DMS 273 (cell line): ENCODE results near the gene PCNA.

Experiments used
- DNase-seq: peaks from one replicate; lab custom pipeline; 2025; ENCODE audit not compliant: unreplicated experiment; lab: John Stamatoyannopoulos, UW

Gene PCNA

DNA sequence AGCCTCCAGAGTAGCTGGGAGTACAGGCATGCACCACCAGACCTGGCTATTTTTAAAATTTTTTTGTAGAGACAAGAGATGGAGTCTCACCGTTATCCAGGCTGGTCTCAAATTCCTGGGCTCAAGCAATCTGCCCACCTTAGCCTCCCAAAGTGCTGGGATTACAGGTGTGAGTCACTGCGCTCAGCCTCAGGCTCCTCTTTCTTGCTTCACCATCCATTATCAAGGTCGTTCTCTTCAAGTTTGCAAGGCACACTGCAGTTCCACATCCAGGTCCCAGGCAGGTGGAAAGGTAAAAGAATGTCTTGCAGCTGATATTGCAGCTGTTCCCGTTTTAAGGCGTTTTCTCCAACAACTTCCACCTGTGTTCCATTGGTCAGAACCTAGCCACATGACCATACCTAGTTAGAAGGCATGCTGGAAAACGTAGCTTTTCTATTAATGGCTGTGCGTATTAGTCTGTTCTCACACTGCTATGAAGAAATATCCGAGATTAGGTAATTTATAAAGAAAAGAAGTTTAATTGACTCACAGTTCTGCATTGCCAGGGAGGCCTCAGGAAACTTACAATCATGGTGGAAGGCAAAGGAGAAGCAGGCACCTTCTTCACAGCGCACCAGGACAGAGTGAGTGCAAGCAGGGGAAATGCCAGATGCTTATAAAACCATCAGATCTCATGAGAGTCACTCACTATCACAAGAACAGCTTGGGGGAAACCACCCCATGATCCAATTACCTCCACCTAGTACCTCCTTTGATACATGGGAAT lies 51.7 kb downstream of the PCNA start:
- DNase-seq, result no peak

DNA sequence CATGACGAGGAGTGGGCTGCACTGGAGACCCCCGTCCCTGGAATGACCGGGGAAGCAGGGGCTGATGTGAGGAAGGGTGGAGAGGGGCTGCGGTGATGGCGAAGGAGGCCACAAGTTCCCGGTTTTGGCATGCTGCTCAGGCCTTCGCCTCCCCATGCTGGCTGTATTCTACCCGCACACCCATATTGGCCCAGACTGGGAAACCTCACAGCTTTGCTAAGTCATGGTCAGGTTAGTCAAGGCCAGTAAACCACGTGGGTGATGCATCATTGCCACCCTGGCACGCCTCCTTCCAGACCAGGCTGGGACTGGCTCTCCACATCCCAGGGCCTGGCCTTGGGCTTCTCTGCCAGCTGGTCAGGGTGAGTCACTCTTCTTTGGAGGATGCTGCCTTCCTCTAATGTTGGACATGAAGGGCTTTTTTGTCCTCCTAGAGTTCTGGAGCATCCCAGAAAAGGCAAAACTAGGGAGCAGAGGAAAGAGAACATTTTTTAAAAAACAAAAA lies 53.8 kb downstream of the PCNA start:
- peak; percentile 66 for DNase-seq

DNA sequence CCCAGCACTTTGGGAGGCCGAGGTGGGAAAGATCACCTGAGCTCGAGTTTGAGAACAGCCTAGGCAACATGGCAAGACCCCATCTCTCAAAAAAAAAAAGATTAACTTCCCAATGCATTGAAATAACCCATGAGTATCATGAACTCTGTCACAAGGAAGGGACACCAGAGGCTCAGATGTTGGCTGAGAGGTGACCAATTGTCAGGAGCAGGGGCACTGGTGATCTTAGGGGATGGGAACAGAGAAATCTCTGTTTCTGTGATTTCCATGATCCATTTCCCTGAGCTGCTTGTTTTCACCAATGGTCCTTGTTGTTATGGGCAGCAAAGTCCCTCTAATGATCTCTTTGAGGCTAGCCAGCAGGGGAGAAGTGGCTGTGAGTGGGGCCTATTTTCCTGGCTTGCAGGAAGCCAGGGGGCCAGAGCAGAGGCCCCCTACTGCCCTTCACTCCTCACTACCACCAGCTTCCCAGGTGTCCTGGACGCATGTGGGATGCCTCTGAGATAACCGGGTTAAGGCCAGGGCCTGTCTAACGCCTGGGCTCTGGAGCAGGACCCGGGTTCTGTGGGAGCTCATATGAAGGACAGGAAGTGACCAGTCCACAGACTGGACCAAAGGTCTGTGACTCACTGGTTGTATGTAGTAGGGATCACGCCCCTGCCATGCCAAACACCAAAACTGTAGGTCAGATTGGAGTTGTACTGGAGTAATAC lies 54.4 kb downstream of the PCNA start:
- no peak for DNase-seq
